HG02943 (cell line): ENCODE measurements around the gene FMNL2.
A peak's percentile ranks its signal among the peaks of the same experiment; 100 is the strongest.

Experiments
- ATAC-seq: cut with Tn5 transposase; IDR thresholded peaks from one replicate; pipeline ENCODE4 v1.9.1; 2021; ENCODE audit warnings: mild to moderate bottlenecking, low read depth, moderate library complexity; ENCODE audit not compliant: unreplicated experiment

FMNL2 gene

DNA sequence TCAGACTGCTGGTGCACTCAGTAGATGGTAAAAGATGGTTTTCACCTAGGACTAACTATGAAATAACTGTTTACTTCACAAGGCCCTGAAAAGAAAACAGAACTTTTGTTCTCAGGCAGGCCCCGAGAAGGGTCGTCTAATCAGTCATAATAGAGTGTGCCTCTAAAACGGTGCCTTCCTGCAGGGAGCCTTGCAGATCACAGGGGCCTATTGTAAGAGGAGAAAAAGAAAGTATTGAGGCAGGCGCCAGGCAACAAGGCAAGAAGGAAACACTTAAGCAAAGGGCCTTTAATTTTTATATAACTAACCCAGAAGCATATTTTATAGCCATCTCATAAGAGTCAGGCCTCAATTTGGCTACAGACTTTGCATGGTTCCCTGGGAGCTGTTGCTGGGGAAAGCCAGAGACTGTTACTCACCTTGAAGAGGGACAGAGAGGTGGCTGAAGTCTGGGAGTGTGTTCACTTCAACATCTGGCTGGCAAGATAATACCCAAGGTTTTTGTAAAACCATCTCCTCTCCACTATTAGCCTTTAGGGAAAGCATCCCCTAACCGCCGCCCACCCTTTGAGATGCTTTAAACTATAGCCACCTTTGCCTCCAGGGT is 265.2 kb downstream of the FMNL2 start:
- no peak for ATAC-seq

DNA sequence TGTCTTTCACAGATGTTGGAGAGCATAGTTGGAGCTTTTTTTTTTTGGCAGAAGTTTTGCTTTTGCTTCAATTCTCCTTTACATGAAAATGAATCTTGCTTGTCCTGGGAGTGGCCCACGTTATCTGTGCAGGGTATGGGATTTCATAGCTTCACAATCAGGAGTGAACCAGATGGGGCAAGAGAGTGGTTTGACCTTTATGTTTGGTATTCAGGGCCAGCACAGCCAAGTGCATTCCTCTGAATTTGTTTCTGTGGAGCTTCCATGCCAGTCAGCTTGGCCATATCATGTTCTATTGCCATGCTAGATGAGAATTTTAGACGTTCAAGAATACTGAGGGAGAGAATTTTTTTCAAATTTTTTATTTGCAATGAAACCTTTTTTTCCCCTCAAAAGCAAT is 265.7 kb downstream of the FMNL2 start:
- no peak for ATAC-seq

- no peak for ATAC-seq
These were observed 267.8 kb downstream of the FMNL2 start for GRCh38 chr2:152602750-152603149.

DNA sequence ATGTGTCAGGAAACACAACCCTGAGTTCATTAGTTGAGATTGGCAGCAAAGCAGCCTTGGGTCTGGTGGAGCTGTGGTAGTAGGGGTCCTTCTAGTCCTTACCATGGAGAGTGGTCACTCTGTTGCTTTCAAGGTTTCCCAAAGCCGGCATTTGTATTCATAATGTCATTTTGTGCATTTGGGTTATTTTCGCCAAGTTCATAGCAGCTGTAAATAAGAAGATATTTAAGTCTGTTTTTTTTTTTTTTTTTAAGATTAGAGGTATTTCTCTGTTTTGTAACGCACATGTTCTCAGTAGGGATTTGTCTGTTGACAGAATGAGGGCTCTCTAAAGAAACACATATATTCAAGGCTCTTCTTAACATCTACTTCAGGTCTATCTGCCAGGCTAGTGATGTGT is 268.2 kb downstream of the FMNL2 start:
- no peak for ATAC-seq

DNA sequence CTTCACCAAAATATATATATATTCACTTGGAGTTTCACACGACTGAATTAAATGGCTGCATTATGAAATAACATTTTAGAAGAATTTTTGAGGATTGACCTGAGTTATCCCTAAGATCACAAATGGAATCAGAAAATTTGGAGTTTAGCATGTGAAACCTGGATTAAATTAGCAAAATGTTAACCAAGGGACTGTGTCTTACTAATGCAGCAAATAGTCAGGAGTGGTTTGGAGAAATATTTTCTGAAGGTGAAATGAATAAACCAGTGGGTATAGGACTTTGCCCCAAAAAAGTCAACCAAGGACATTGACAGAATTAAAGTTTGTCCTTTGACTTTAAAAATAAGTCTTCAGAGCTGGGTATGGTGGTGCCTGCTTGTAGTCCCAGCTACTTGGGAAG is 271.1 kb downstream of the FMNL2 start:
- ATAC-seq: no peak

- ATAC-seq: no peak
These were observed 272.0 kb downstream of the FMNL2 start for GRCh38 chr2:152606941-152607340.

- ATAC-seq: no peak
These were observed 272.9 kb downstream of the FMNL2 start for GRCh38 chr2:152607793-152608300.

DNA sequence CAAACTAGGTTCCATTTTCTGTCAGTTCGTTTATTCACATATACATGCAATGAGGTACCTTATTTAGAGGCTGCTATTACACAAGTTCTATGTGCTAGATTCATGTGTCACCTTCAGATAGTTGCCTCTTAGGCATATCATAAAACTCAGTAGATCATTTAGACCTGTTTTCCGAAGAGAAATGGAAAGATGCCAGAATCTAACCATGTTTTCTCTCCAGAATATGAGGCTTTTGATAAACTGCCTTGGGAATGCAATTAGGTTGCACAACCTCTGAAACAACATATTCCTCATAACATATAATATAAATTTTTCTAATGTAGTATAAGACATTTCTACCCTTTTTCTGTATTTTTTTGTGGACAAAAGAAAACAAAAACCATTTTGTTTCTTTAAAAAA is 274.2 kb downstream of the FMNL2 start:
- no peak for ATAC-seq

GRCh38 chr2:152609699-152610098 is 274.7 kb downstream of the FMNL2 start:
- no peak for ATAC-seq

DNA sequence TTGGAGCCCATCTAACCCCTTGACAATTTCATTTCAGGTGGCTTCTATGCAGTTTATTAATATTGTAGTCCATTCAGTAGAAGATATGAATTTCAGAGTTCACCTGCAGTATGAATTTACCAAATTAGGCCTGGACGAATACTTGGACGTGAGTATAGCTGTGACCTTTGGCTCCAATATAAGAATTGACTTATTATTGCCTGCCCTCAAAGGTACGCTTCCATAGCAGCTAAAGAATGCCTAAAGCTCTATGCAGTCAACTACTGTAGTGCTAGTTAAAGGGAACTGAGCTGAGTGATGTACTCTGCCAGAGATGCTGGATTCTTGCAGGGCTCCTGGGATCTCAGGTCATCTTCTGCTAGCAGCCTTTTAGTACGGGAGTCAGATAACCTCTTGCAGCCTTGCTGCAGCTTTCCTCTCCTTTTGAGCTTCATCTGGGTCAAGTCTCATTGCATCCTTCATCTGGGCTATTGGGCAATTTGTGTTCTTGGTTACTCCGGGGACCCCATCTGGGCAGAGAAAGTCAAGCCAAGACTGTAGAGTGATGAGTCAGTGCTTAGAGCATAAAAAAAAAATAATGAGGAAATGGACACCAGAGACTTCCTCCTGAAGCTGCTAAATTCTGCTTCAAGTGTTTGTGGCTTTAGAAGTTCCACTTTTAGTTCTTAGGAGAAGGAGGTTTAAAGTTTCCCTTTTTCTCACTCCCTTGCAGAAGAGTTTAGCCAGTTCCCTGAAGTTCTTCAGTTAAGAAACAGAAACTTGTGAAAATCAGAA is 276.7 kb downstream of the FMNL2 start:
- ATAC-seq: peak; percentile 77

- ATAC-seq: no peak
These were observed 278.3 kb downstream of the FMNL2 start for GRCh38 chr2:152613235-152613634.

- no peak for ATAC-seq
These were observed 280.2 kb downstream of the FMNL2 start for GRCh38 chr2:152615177-152615576.

- no peak for ATAC-seq
These were observed 282.6 kb downstream of the FMNL2 start for GRCh38 chr2:152617456-152618192.

DNA sequence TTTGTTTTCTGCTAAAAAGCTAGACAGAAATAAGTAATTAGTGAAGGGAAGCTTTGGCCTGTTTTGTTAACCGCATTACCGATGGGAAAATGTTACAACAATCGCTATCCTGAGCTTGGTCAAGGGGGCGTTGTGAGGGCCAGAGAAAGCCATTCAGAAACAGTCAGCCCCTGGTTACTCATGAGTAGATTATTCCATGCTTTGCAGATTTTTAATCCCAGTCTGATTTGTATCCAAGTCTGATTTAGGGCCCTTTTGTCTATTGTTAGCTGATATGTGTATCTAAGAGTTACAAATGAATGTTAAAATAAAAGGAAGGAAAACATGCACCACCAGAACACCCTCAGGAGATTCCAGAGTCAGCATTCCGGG is 283.2 kb downstream of the FMNL2 start:
- ATAC-seq: no peak

DNA sequence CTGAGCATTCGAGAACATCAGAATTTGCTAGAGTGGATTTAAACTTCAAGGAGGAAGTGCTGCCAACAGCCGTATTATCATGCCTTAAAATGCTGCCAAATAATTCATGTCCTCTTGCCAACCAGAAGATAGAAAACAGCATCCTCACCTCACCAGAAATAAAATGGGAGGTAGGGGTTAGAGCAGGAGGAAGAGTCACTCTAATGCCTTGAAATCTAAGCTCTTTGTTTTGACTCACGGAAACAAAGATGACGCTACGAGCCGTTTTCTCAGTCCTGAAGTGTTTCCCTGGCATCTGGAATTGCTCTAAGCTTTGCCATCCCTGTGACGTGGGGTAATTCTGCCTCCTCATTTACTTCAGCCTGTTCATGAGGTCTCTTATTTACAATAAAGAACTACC is 285.2 kb downstream of the FMNL2 start:
- ATAC-seq: no peak

GRCh38 chr2:152620985-152621384 is 286.0 kb downstream of the FMNL2 start:
- ATAC-seq: no peak

DNA sequence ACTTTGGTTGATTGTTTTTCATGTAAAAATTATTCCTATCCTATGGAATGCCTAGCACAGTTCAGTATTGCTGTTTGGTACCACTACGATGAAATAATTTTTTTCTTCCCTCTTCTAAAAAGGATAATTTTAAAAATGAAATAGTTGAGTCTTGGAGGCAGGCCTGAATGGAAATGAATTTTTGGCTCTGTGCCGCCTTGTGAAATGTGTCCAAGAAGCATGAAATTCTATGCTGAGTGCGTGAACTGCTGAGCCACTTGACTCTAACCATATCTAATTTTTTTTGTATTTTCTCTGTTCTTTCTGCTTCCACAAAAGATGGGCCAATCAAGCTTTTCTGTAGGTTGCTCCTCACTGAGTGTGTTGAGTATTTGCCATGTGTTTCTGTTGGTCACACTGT is 287.2 kb downstream of the FMNL2 start:
- ATAC-seq: no peak

- no peak for ATAC-seq
These were observed 288.2 kb downstream of the FMNL2 start for GRCh38 chr2:152623076-152623740.

GRCh38 chr2:152623775-152624174 is 288.8 kb downstream of the FMNL2 start:
- no peak for ATAC-seq

GRCh38 chr2:152624805-152625204 is 289.8 kb downstream of the FMNL2 start:
- no peak for ATAC-seq

- no peak for ATAC-seq
These were observed 292.0 kb downstream of the FMNL2 start for GRCh38 chr2:152626911-152627339.
